K562 (cell line): ENCODE measurements around the gene PHF5A. TPM values are rescaled to one million over a fixed set of nuclear protein-coding genes. Genes with fewer than 3 reads are reported as not detected.
A peak's percentile ranks its signal among the peaks of the same experiment; 100 is the strongest.

Source experiments
- ATAC-seq: fragments of 200-7000 bp; cut with Tn5 transposase; 3 replicates; pipeline ENCODE4 v1.9.1; 2020; ENCODE audit warnings: moderate library complexity
- BruUV-seq: library from RNA; stranded (reverse); fragments of 400-500 nt; replicated peaks from 2 replicates; lab custom pipeline; 2021; lab: Mats Ljungman, UMichigan
- CTCF ChIA-PET: fragments of 300-600 bp; formaldehyde crosslinking; extraction: SDS; loops from one replicate; lab custom pipeline; 2021; ENCODE audit warnings: low intra/inter-chr PET ratio; lab: Yijun Ruan, JAX
- POLR2A ChIA-PET: fragments of 300-600, 350-650 bp; sonication (Branson Sonifier 250); formaldehyde crosslinking; extraction: SDS; loops from one replicate; lab custom pipeline; 2021; ENCODE audit warnings: antibody characterized with exemption, inconsistent platforms; lab: Yijun Ruan, JAX
- DNase-seq, 4 experiments: peaks; one replicate each; pipeline versions ENCODE4 v3.0.0 to v3.0.0-alpha.2; 2011 to 2018; ENCODE audit warnings: low spot score in 3 of 4, mixed read lengths in 3 of 4; ENCODE audit errors: extremely low read depth in 1 of 4
- FAIRE-seq: peaks from 2 replicates; lab custom pipeline; 2011; peaks lifted over from hg19 to GRCh38; lab: Jason Lieb, UNC
- H2AFZ ChIP-seq: 2 replicates; pipeline ENCODE4 v1.6.0; 2011; ENCODE audit warnings: low read depth, low read length, control low read depth, inconsistent platforms
- H3K27ac ChIP-seq: fragments of 200-600 bp; 3 replicates; pipeline ENCODE4 v1.8.0; 2011; ENCODE audit warnings: low read depth, mild to moderate bottlenecking, control low read depth, inconsistent platforms, low read length, moderate library complexity, mixed read lengths; ENCODE audit errors: extremely low read depth
- H3K27me3 ChIP-seq, 2 experiments: fragments of 300-600 bp in 1 of 2; 2 replicates in 1 of 2; 3 replicates in 1 of 2; pipeline versions ENCODE4 v1.6.0 to v1.8.0; 2011; ENCODE audit warnings: inconsistent platforms in 2 of 2, low read length in 2 of 2, mild to moderate bottlenecking in 1 of 2, mixed read lengths in 1 of 2, moderate library complexity in 1 of 2; ENCODE audit not compliant: control insufficient read depth in 2 of 2, insufficient read depth in 2 of 2
- H3K36me3 ChIP-seq: fragments of 300-600 bp; 3 replicates; pipeline ENCODE4 v1.8.0; 2011; ENCODE audit warnings: mild to moderate bottlenecking, low read length, inconsistent platforms; ENCODE audit not compliant: control insufficient read depth, insufficient read depth
- H3K4me1 ChIP-seq, 2 experiments: fragments of 200-600 bp in 1 of 2; replicated peaks in 1 of 2; 2 replicates in 1 of 2; 3 replicates in 1 of 2; pipeline versions ENCODE4 v1.5.1 to v1.8.0; 2011; ENCODE audit warnings: inconsistent platforms in 2 of 2, low read length in 2 of 2, mild to moderate bottlenecking in 1 of 2, mixed read lengths in 1 of 2, moderate library complexity in 1 of 2; ENCODE audit not compliant: control insufficient read depth in 2 of 2, insufficient read depth in 2 of 2
- H3K4me2 ChIP-seq: 2 replicates; pipeline ENCODE4 v1.6.1; 2011; ENCODE audit warnings: low read length, control low read depth, inconsistent platforms, mixed read lengths; ENCODE audit not compliant: insufficient read depth
- H3K4me3 ChIP-seq: fragments of 200-600 bp; sonication (generic), shearing (Covaris generic); 2 replicates; pipeline ENCODE4 v1.5.1; 2016; ENCODE audit warnings: control low read depth, inconsistent platforms
- H3K79me2 ChIP-seq: fragments of 200-600 bp; 3 replicates; pipeline ENCODE4 v1.8.0; 2011; ENCODE audit warnings: low read length, inconsistent platforms; ENCODE audit not compliant: control insufficient read depth, insufficient read depth
- H3K9ac ChIP-seq, 2 experiments: 2 replicates each; pipeline versions ENCODE4 v1.6.0 to v1.6.1; 2011; ENCODE audit warnings: low read depth in 2 of 2, low read length in 2 of 2, control low read depth in 1 of 2, inconsistent platforms in 1 of 2, mild to moderate bottlenecking in 1 of 2, mixed read lengths in 1 of 2; ENCODE audit not compliant: insufficient read depth in 1 of 2
- H3K9me1 ChIP-seq: one replicate; pipeline ENCODE4 v1.6.0; 2011; ENCODE audit warnings: inconsistent platforms, mild to moderate bottlenecking, low read length, moderate library complexity; ENCODE audit not compliant: control insufficient read depth, insufficient read depth
- H3K9me3 ChIP-seq: replicated peaks from 2 replicates; pipeline ENCODE4 v1.5.1; 2011; ENCODE audit warnings: low read depth, low read length, inconsistent platforms; ENCODE audit not compliant: control insufficient read depth, insufficient read depth
- H4K20me1 ChIP-seq: replicated peaks from 2 replicates; pipeline ENCODE4 v1.6.1; 2011; ENCODE audit warnings: low read length, inconsistent platforms, mixed read lengths; ENCODE audit not compliant: control insufficient read depth, insufficient read depth
- BCOR ChIP-seq: fragments of 450-650 bp; IDR thresholded peaks from 2 replicates; pipeline ENCODE4 v1.6.1; 2016
- CEBPB ChIP-seq: fragments of 450-650 bp; IDR thresholded peaks from 2 replicates; pipeline ENCODE4 v1.6.1; 2016; ENCODE audit warnings: missing genetic modification characterization, missing compliant biosample characterization
- DEAF1 ChIP-seq: fragments of 450-650 bp; formaldehyde crosslinking; IDR thresholded peaks from 2 replicates; pipeline ENCODE4 v1.4.0; 2020; ENCODE audit warnings: mild to moderate bottlenecking, moderate library complexity
- GATAD2A ChIP-seq: fragments of 450-650 bp; IDR thresholded peaks from 2 replicates; pipeline ENCODE4 v1.6.1; 2017
- KDM1A ChIP-seq, 2 experiments: fragments of 450-650 bp; IDR thresholded peaks; 2 replicates each; pipeline ENCODE4 v1.6.1; 2016; ENCODE audit warnings: mild to moderate bottlenecking in 2 of 2
- NKRF ChIP-seq: fragments of 450-650 bp; IDR thresholded peaks from 2 replicates; pipeline ENCODE4 v1.6.1; 2016; ENCODE audit warnings: borderline replicate concordance
- RBM25 ChIP-seq: fragments of 200-400 bp; formaldehyde crosslinking; IDR thresholded peaks from 2 replicates; pipeline ENCODE4 v1.6.1; 2018; ENCODE audit warnings: low read length, low read depth, moderate library complexity; ENCODE audit not compliant: severe bottlenecking
- RFX1 ChIP-seq: fragments of 450-650 bp; IDR thresholded peaks from 2 replicates; pipeline ENCODE4 v1.6.1; 2016; ENCODE audit warnings: mild to moderate bottlenecking, moderate library complexity
- TSC22D4 ChIP-seq: fragments of 450-650 bp; IDR thresholded peaks from 2 replicates; pipeline ENCODE4 v1.6.1; 2016; ENCODE audit warnings: missing genetic modification characterization, missing biosample characterization, control low read depth
- ZBTB17 ChIP-seq: fragments of 450-650 bp; formaldehyde crosslinking; IDR thresholded peaks from 2 replicates; pipeline ENCODE4 v1.4.0; 2020; ENCODE audit warnings: mild to moderate bottlenecking
- WGBS: fragments of 100-300 bp; shearing (Covaris generic); methylation state at CpG from one replicate; pipeline ENCODE4 v1.1.6; 2016; ENCODE audit warnings: low coverage, mixed read lengths; ENCODE audit not compliant: insufficient coverage; ENCODE audit errors: missing lambda C conversion rate; 5-methylcytosine and 5-hydroxymethylcytosine counted together
- in situ Hi-C: fragments of 300-500 bp; cut with MboI; formaldehyde crosslinking; loops from 4 replicates; pipeline ENCODE4 v1.15.0; 2018; ENCODE audit warnings: inconsistent platforms, mixed read lengths
- intact Hi-C: fragments of 100-400 bp; cut with micrococcal nuclease; formaldehyde crosslinking; loops from 2 replicates; pipeline ENCODE4 v1.14.2; 2022
- polyA plus RNA-seq, 8 experiments: library from polyadenylated mRNA; depleted of rRNA in 4 of 8; stranded (reverse) in 5 of 8; unstranded in 3 of 8; fragments of >200 nt; fragmentation: Nextera tagmentation in 2 of 8; fragmentation: Illumina TruSeq in 1 of 8; extraction: Ambion mirVana in 2 of 8; extraction: Trizol in 1 of 8; gene quantifications; 2 replicates each; pipeline versions ENCODE4 v1.2.1 to v1.2.3, GENCODE V29; 2011 to 2014; ENCODE audit warnings: inconsistent platforms in 1 of 8, missing spikeins in 1 of 8
- total RNA-seq, 7 experiments: library from RNA; depleted of rRNA in 6 of 7; stranded (reverse); fragments of >200 nt in 6 of 7; fragmentation: Illumina TruSeq in 2 of 7; extraction: Trizol in 2 of 7; gene quantifications; 2 replicates each; pipeline versions ENCODE4 v1.2.1 to v1.2.3, GENCODE V29; 2011 to 2021; ENCODE audit warnings: low replicate concordance in 1 of 7

Gene PHF5A
- total and polyA plus RNA-seq, 9 of the 15 experiments (the other 6 are each of a cell fraction or from before 2014, with no cell fraction given), result 14.2 to 144 (median 101) TPM

- no peak for TF ChIP-seq NKRF
- no peak for TF ChIP-seq ZBTB17
- TF ChIP-seq DEAF1, result no peak
- no peak for TF ChIP-seq GATAD2A
- no peak for TF ChIP-seq CEBPB
Measured at GRCh38 chr22:41415554-41415953, 52.9 kb downstream of the PHF5A start (continued).

GRCh38 chr22:41411021-41411851 is 57.3 kb downstream of the PHF5A start:
- Histone ChIP-seq H3K9me3 (no peaks in the 10 kb centered on the region), H4K20me1 (no peaks in the 10 kb centered on the region), H3K36me3 (no peaks in the 10 kb centered on the region), H3K4me2 (no peak overlapping the region), H3K27me3 (no peaks in the 10 kb centered on the region), H3K79me2 (peaks cover 34% of the 10 kb centered on the region), H3K4me1 (peaks cover 15 to 29% of the 10 kb centered on the region in 2 experiments; a peak in 4 of 5 replicates), H2AFZ (no peak overlapping the region), H3K27ac (no peak overlapping the region; the same call in 2 of the 3 replicates), H3K9me1 (no peaks in the 10 kb centered on the region), H3K4me3 (no peak overlapping the region), H3K9ac (peak overlapping the region in 1 of 2 experiments; percentile 59; a peak in 1 of 4 replicates)
- ATAC-seq, result no peak
- BruUV-seq, result no TSS peak
- 82% methylated on average over 9 of the region's 11 CpGs for WGBS
- intact Hi-C loops (no loop called here), in situ Hi-C loops (no loop called here)
- no peak for FAIRE-seq
- DNase-seq, result no peak
- ChIA-PET POLR2A (interaction anchor here (0.7 to 2.1 kb wide), 6 partner anchors 15 to 132 kb away, joined by 3 to 13 read pairs (median 3); partner anchors contain the start of genes RANGAP1, TEF and TOB2), CTCF (no interaction called here)
- peak; percentile 41 for TF ChIP-seq RBM25
- peak; percentile 78; the same call in 1 of the 2 replicates for TF ChIP-seq BCOR
- peak; percentile 72 for TF ChIP-seq RFX1
- TF ChIP-seq KDM1A (IDR thresholded peaks at IDR 0.05), result peak in 1 of 2 experiments; percentile 37; a peak in 2 of 4 replicates
- no peak for TF ChIP-seq TSC22D4 (tag)
